OCI-LY1 (cell line): Measurements from ENCODE around the gene RIGI.
"Not testable (repeated sequence)": the region's sequence is repeated elsewhere in the genome, so short reads cannot be mapped to it uniquely, and the experiment has no call there.

ENCODE experiments used
- H2AFZ ChIP-seq: fragments of 200-600 bp; sonication (generic), shearing (Covaris generic); 2 replicates; pipeline ENCODE4 v1.6.0; 2014; ENCODE audit warnings: antibody characterized with exemption, mild to moderate bottlenecking, low read length
- H3F3A ChIP-seq: fragments of 200-600 bp; sonication (generic), shearing (Covaris generic); 2 replicates; pipeline ENCODE4 v1.6.0; 2014; ENCODE audit warnings: mild to moderate bottlenecking, antibody characterized with exemption, low read length, moderate library complexity; ENCODE audit not compliant: insufficient read depth
- H3K27ac ChIP-seq: fragments of 200-600 bp; sonication (generic); 2 replicates; pipeline ENCODE4 v1.5.1; 2014; ENCODE audit warnings: low read length, mixed run types, mild to moderate bottlenecking, low read depth; ENCODE audit not compliant: poor library complexity, severe bottlenecking
- H3K27me3 ChIP-seq: fragments of 200-600 bp; sonication (generic); 2 replicates; pipeline ENCODE4 v1.6.0; 2014; ENCODE audit warnings: antibody characterized with exemption, mild to moderate bottlenecking, low read length, moderate library complexity; ENCODE audit not compliant: insufficient read depth
- H3K36me3 ChIP-seq: fragments of 200-600 bp; sonication (generic); 2 replicates; pipeline ENCODE4 v1.6.1; 2014; ENCODE audit warnings: mild to moderate bottlenecking, antibody characterized with exemption, low read length, moderate library complexity, mixed read lengths; ENCODE audit not compliant: insufficient read depth
- H3K4me1 ChIP-seq: fragments of 200-600 bp; sonication (generic); 2 replicates; pipeline ENCODE4 v1.5.1; 2014; ENCODE audit warnings: mild to moderate bottlenecking, low read length, moderate library complexity; ENCODE audit not compliant: insufficient read depth, severe bottlenecking
- H3K4me2 ChIP-seq: fragments of 200-600 bp; sonication (generic), shearing (Covaris generic); 2 replicates; pipeline ENCODE4 v1.6.1; 2014; ENCODE audit warnings: low read length
- H3K4me3 ChIP-seq: fragments of 200-600 bp; sonication (generic); 2 replicates; pipeline ENCODE4 v1.5.1; 2014; ENCODE audit warnings: low read length, low read depth, mild to moderate bottlenecking, mixed read lengths; ENCODE audit not compliant: poor library complexity, severe bottlenecking
- H3K79me2 ChIP-seq: fragments of 200-600 bp; shearing (Covaris generic); 2 replicates; pipeline ENCODE4 v1.6.1; 2016; ENCODE audit warnings: mixed run types, low read length, mixed read lengths; ENCODE audit not compliant: insufficient read depth
- H3K9ac ChIP-seq: fragments of 200-600 bp; sonication (generic), shearing (Covaris generic); 2 replicates; pipeline ENCODE4 v1.6.1; 2014; ENCODE audit warnings: mild to moderate bottlenecking, low read length, mixed read lengths
- H3K9me2 ChIP-seq: fragments of 200-600 bp; sonication (generic), shearing (Covaris generic); 2 replicates; pipeline ENCODE4 v1.6.1; 2014; ENCODE audit warnings: low read depth, mild to moderate bottlenecking, low read length, mixed read lengths
- H3K9me3 ChIP-seq: fragments of 200-600 bp; shearing (Covaris generic); 2 replicates; pipeline ENCODE4 v1.6.1; 2014; ENCODE audit warnings: low read length, mixed read lengths
- H4K20me1 ChIP-seq: fragments of 200-600 bp; sonication (generic), shearing (Covaris generic); 2 replicates; pipeline ENCODE4 v1.6.0; 2016; ENCODE audit warnings: mild to moderate bottlenecking, low read length; ENCODE audit not compliant: insufficient read depth
- EZH2 ChIP-seq: fragments of 200-600 bp; sonication (generic), shearing (Covaris generic); IDR thresholded peaks from 2 replicates; pipeline ENCODE4 v1.8.0; 2017; ENCODE audit warnings: borderline replicate concordance, mixed run types, mild to moderate bottlenecking, antibody characterized with exemption, low read length, moderate library complexity, mixed read lengths
- TF ChIP-seq, protein P1 (sequence below): fragments of 200-600 bp; sonication (generic), shearing (Covaris generic); IDR thresholded peaks from 2 replicates; pipeline ENCODE4 v1.5.1; 2017; ENCODE audit warnings: mild to moderate bottlenecking, antibody characterized with exemption, low read length, moderate library complexity, mixed read lengths

The RIGI gene

DNA sequence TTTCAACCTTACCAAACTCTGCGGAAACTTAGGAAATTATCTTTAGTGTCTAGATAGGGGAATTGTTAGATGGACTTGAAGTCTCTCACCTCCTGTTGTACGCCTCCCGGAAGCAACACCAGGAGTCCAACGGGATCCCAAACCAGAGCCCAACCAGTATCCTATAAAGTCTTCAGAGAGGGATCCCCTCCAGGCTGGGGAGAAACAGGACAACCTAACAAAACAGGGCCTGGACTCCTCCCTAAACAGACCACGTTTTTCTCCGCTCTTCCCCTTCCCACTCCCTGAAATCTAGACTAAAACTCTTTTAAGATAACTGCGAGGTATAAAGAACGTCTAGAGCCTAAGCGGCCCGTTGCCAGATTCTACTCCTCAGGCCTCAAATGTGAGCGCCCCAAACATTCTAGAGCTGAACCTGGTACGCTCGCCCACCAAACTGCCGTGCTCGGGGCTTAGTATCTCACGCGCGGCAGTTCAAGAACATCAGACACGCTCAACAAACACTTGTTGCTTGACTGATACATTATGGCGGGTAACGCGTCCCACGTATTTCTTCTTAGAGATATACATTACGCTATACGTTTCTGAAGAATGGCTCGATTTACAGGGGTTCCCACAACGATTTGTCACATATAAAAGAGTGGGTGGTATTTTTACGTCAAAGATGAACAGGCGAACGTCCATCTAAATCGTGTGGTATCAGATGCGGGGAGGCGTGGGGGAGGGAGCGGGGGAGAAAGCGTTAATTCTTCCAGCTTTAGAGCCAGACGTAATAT, 25.5 kb upstream of the RIGI start:
- Histone ChIP-seq H3K4me2 (peak overlapping the region; percentile 94), H3K9me3 (no peaks in the 10 kb centered on the region), H3K27ac (peak overlapping the region; percentile 96), H3K79me2 (peaks cover 41% of the 10 kb centered on the region), H3F3A (no peaks in the 10 kb centered on the region), H3K9ac (peak overlapping the region; percentile 95), H4K20me1 (no peaks in the 10 kb centered on the region), H3K36me3 (peaks cover 29% of the 10 kb centered on the region), H3K9me2 (no peaks in the 10 kb centered on the region), H3K4me1 (peaks cover 31% of the 10 kb centered on the region), H3K4me3 (peak overlapping the region; percentile 75), H3K27me3 (no peaks in the 10 kb centered on the region), H2AFZ (0 out of 2 replicates have a peak overlapping the region, but pooled peaks have one; percentile 17)
- TF ChIP-seq, protein P1, sequence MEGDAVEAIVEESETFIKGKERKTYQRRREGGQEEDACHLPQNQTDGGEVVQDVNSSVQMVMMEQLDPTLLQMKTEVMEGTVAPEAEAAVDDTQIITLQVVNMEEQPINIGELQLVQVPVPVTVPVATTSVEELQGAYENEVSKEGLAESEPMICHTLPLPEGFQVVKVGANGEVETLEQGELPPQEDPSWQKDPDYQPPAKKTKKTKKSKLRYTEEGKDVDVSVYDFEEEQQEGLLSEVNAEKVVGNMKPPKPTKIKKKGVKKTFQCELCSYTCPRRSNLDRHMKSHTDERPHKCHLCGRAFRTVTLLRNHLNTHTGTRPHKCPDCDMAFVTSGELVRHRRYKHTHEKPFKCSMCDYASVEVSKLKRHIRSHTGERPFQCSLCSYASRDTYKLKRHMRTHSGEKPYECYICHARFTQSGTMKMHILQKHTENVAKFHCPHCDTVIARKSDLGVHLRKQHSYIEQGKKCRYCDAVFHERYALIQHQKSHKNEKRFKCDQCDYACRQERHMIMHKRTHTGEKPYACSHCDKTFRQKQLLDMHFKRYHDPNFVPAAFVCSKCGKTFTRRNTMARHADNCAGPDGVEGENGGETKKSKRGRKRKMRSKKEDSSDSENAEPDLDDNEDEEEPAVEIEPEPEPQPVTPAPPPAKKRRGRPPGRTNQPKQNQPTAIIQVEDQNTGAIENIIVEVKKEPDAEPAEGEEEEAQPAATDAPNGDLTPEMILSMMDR: no peak
- TF ChIP-seq EZH2: no peak

DNA sequence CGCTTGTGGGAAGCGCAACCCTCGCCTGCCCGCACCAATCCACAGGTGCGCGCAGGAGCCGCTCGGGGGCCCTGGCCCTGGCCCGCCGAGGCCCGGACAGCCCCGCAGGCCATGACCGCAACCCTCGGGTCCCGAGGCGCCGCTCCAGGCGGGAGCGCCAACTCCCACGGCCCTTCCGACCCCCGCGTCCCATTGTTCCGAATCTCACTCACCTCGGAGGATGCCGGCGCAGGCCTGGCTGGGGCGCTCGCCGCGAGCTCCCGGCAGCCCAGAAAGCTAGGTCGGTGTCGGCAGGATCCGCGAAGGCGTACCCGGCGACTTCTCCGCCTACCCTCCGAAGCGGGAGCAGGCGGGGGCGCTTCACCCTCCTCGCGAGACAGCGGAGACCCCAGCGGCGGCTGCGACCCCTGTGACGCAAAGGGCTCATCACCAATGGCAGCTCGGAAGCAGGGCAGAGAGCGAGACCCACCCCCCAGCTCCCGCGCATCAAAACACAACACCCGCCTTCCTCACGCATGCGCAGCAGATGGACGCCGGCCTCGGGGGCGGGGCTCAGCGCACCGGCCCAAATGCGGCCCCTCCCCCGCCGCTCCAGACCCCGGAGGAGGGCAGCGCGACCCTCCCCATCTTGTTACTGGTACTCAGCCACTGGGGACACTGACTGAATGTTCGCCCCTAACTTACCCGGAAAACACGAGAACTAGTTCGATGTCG, 24.7 kb upstream of the RIGI start:
- Histone ChIP-seq H3K79me2 (peaks cover 48% of the 10 kb centered on the region), H3K9me3 (no peaks in the 10 kb centered on the region), H3K36me3 (peaks cover 36% of the 10 kb centered on the region), H3F3A (no peaks in the 10 kb centered on the region), H2AFZ (no peak overlapping the region), H3K9ac (peak overlapping the region; percentile 95), H3K4me1 (peaks cover 31% of the 10 kb centered on the region), H3K4me3 (peak overlapping the region; percentile 75), H3K4me2 (peak overlapping the region; percentile 94), H4K20me1 (no peaks in the 10 kb centered on the region), H3K27me3 (no peaks in the 10 kb centered on the region), H3K9me2 (no peaks in the 10 kb centered on the region), H3K27ac (peak overlapping the region; percentile 96)
- no peak for TF ChIP-seq EZH2
- TF ChIP-seq, protein P1: 0 out of 2 replicates have a peak, but pooled peaks have one; percentile 16

DNA sequence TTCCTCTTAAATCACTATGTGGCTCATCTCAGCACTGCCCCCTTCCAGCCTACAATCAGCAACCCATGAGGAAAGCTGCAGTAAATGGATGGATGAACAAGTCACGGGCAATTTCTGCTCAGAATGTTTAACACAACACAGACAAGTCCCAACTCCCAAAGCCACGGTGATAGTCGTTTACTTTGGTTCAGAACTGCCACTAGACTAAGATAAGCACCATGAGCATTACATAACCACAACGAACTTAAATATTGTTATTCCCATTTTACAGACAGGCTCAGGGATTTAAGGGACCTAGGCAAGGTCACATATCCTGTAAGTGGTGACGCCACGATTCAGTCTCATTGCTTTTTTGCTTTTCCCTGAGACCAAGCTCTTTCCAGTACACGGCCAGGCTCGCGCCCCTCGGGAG, 24.2 kb upstream of the RIGI start:
- Histone ChIP-seq H3K79me2 (peaks cover 52% of the 10 kb centered on the region), H3K9me2 (no peaks in the 10 kb centered on the region), H2AFZ (no peak overlapping the region), H3K4me2 (peak overlapping the region; percentile 94), H3K36me3 (peaks cover 37% of the 10 kb centered on the region), H3K4me1 (peaks cover 31% of the 10 kb centered on the region), H3K9me3 (no peaks in the 10 kb centered on the region), H3K27me3 (no peaks in the 10 kb centered on the region), H4K20me1 (no peaks in the 10 kb centered on the region), H3F3A (no peaks in the 10 kb centered on the region), H3K4me3 (peak overlapping the region; percentile 75), H3K9ac (peak overlapping the region; percentile 86), H3K27ac (no peak overlapping the region)
- no peak for TF ChIP-seq EZH2
- TF ChIP-seq, protein P1: no peak

DNA sequence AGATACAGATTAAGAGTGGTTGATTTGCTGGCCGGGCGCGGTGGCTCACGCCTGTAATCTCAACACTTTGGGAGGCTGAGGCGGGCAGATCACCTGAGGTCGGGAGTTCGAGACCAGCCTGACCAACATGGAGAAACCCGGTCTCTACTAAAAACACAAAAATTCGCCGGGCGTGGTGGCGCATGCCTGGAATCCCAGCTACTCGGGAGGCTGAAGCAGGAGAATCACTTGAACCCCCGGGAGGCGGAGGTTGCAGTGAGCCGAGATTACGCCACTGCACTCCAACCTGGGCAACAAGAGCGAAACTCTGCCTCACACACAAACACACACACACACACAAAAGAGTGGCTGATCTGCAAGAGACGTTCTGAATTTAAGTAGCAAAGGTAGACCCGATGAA, 22.2 kb upstream of the RIGI start:
- not testable (repeated sequence) for H2AFZ ChIP-seq, H3K27me3 ChIP-seq, H3K4me3 ChIP-seq, H3F3A ChIP-seq, H3K4me2 ChIP-seq, H3K9ac ChIP-seq, H3K27ac ChIP-seq, H4K20me1 ChIP-seq, H3K9me2 ChIP-seq, H3K9me3 ChIP-seq
- Histone ChIP-seq H3K4me1 (peaks cover 23% of the 10 kb centered on the region), H3K79me2 (peaks cover 71% of the 10 kb centered on the region), H3K36me3 (peaks cover 41% of the 10 kb centered on the region)
